Measurements from ENCODE around the gene PCDHGA1. TPM values are rescaled to one million over a fixed set of nuclear protein-coding genes. Genes with fewer than 3 reads are reported as not detected.
"Not testable (repeated sequence)": the region's sequence is repeated elsewhere in the genome, so short reads cannot be mapped to it uniquely, and the experiment has no call there.

PCDHGA1 gene
- total RNA-seq = 1 to 10 TPM; 1.4 to 2.0 TPM

DNA sequence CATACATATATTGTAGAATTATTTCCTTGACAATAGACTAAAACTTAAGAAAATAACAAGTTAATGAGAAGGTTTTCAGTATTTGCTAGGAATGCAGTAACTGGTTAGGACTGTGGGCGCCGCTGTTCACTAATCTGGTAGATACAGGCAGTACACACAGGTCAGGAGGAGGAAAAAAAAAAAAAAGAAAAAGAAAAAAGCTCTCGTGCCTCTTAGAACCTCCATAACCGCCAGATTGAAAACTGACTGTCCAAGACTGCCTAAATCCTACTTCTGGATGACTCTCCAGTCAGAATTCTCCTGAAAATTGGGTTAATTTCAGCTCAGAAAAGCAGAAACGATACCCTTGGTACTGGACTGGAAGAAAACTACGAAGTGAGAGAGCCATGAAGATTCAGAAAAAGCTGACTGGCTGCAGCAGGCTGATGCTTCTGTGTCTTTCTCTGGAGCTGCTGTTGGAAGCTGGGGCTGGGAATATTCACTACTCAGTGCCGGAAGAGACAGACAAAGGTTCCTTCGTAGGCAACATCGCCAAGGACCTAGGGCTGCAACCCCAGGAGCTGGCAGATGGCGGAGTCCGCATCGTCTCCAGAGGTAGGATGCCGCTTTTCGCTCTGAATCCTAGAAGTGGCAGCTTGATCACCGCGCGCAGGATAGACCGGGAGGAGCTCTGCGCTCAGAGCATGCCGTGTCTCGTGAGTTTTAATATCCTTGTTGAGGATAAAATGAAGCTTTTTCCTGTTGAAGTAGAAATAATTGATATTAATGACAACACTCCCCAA lies at the start of gene PCDHGA1:
Gene PCDHGA1 (plus strand): TSS at position 216 of the 782 bp plus-strand sequence.
- Histone ChIP-seq H3K36me3 (no peaks in the 10 kb centered on the region), H3K4me3 (peak within 1 kb of the TSS; percentile 23 to 25), H3K27ac (peak within 1 kb of the TSS in 1 of 2 donors; percentile 61), H3K4me1 (no peaks in the 10 kb centered on the region), H3K9me3 (peaks cover 3 to 79% of the 10 kb centered on the region in 2 donors), H3K27me3 (no peaks in the 10 kb centered on the region)
- DNase-seq (ENCODE audit: low spot score) = no peak
- peak in 1 of 2 donors; percentile 63 for TF ChIP-seq CTCF (IDR thresholded peaks at IDR 0.05)

GRCh38 chr5:141298376-141298775 lies 31.9 kb upstream of the PCDHGA1 start:
- Histone ChIP-seq H3K36me3 (no peaks in the 10 kb centered on the region), H3K4me3 (no peak overlapping the region), H3K4me1 (no peaks in the 10 kb centered on the region), H3K27me3 (no peaks in the 10 kb centered on the region), H3K9me3 (peaks cover 11 to 96% of the 10 kb centered on the region in 2 donors), H3K27ac (no peak overlapping the region)
- TF ChIP-seq CTCF (IDR thresholded peaks at IDR 0.05) = no peak
- no peak for DNase-seq (ENCODE audit: low spot score)

DNA sequence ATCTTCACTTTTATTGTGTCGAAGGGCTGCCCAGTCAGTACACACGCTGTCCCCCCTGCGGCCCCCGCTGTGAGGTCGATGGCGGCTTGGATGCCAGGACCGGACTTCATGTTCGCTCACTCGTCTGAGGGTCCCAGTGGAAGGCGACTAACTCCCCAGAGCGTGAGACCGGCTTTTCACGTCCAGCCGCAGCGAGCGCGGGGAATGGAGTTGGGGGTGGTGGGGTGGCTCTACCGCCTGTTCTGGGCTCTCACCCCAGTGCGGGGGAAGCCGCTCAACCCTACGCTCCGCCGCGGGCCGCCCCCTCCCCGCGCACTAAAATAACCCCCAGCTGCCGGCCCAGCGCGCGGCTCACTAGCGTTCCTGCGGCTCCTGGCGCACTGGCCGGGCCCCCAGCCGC lies 26.6 kb upstream of the PCDHGA1 start, which contains the start of gene SLC25A2:
Gene SLC25A2 (minus strand): TSS at position 294 of the 400 bp plus-strand sequence. CDS start 184 bp downstream, at position 110.
- Histone ChIP-seq H3K27me3 (no peaks in the 10 kb centered on the region), H3K27ac (no peak within 1 kb of the TSS), H3K36me3 (no peaks in the 10 kb centered on the region), H3K9me3 (peaks cover 26 to 99% of the 10 kb centered on the region in 2 donors), H3K4me3 (no peak within 1 kb of the TSS), H3K4me1 (no peaks in the 10 kb centered on the region)
- TF ChIP-seq CTCF (IDR thresholded peaks at IDR 0.05) = no peak
- DNase-seq (ENCODE audit: low spot score) = no peak

- no peaks in the 10 kb centered on the region for H3K36me3 ChIP-seq
- peaks cover 26 to 97% of the 10 kb centered on the region in 2 donors for H3K9me3 ChIP-seq
- no peak overlapping the region for H3K4me3 ChIP-seq
- H3K27ac ChIP-seq = no peak overlapping the region
- no peaks in the 10 kb centered on the region for H3K27me3 ChIP-seq
- TF ChIP-seq CTCF (IDR thresholded peaks at IDR 0.05) = no peak
- no peaks in the 10 kb centered on the region for H3K4me1 ChIP-seq
- DNase-seq (ENCODE audit: low spot score) = no peak
These were observed 23.7 kb upstream of the PCDHGA1 start for GRCh38 chr5:141306630-141307029.

GRCh38 chr5:141313711-141314110 lies 16.6 kb upstream of the PCDHGA1 start:
- H3K9me3 ChIP-seq = peaks cover 24 to 98% of the 10 kb centered on the region in 2 donors
- no peak overlapping the region for H3K4me3 ChIP-seq
- H3K27me3 ChIP-seq = no peaks in the 10 kb centered on the region
- peaks cover 32% of the 10 kb centered on the region for H3K36me3 ChIP-seq
- H3K4me1 ChIP-seq = no peaks in the 10 kb centered on the region
- DNase-seq (ENCODE audit: low spot score) = no peak
- H3K27ac ChIP-seq = no peak overlapping the region
- TF ChIP-seq CTCF (IDR thresholded peaks at IDR 0.05) = no peak

GRCh38 chr5:141316963-141317362 lies 13.4 kb upstream of the PCDHGA1 start:
- peaks cover 0 to 12% of the 10 kb centered on the region in 2 donors for H3K4me1 ChIP-seq
- H3K9me3 ChIP-seq = peaks cover 37 to 90% of the 10 kb centered on the region in 2 donors
- H3K4me3 ChIP-seq; DNase-seq (ENCODE audit: low spot score); H3K27ac ChIP-seq; H3K27me3 ChIP-seq: not testable (repeated sequence)
- H3K36me3 ChIP-seq = peaks cover 42% of the 10 kb centered on the region
